HK-2 (cell line): Measurements from ENCODE around the gene RAD51B.
"Not testable (repeated sequence)": the region's sequence is repeated elsewhere in the genome, so short reads cannot be mapped to it uniquely, and the experiment has no call there.

Source experiments
- DNase-seq: peaks from one replicate; pipeline ENCODE4 v3.0.0-alpha.2; 2018; ENCODE audit not compliant: unreplicated experiment

RAD51B gene

GRCh38 chr14:67984274-67984673 is 164.7 kb downstream of the RAD51B start:
- no peak for DNase-seq

DNA sequence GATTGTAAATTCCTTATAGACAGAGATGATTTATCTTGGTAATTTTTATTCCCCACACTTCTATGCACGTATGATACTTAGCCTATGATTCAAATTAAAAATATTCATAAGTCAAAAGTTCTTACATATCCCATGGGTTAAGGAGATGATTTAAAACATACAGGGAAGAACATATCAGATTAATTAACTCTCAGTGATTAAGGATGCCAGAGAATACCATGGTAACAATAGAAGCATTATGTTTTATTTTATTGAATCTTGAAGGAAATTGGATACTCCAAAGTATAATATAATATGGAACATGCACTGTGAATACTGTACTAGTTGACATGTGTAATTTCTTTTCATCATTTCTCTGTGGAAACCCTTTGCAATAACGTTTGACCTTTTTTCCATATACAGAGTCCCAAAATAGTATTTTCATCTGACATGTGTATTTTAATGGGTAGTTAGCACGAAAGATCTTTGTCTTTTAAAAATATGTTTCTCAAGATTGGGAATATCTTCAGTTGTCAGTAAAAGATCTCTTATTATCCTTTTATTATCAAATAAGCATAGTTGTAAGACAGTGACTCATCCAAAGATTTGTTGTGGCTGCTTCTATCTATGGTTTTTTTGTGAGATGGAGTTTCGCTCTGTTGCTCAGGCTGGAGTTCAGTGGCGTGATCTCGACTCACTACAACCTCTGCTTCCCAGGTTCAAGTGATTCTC is 166.7 kb downstream of the RAD51B start:
- DNase-seq: peak; percentile 17

DNA sequence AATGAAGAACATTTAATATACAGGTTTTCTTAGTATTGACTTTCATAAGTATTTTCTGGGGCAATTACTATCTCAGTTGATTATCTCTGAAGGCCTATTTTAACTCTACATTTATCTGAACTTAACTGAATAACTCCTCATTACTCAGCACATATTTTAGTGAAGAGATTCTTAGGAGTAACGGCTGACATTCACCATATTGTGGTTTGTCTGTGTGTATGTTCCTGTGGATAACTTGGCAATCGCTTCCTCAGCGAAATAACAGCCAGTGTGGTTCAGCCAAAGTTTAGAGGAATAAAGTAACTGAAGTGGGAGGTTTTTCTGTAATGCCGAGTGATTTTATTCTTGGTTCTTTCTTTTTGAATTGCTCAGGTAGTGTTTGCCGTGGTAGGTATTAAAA is 168.0 kb downstream of the RAD51B start:
- no peak for DNase-seq

- DNase-seq: not testable (repeated sequence)
Measured at GRCh38 chr14:67988210-67988609, 168.6 kb downstream of the RAD51B start.

GRCh38 chr14:67990576-67990975 is 171.0 kb downstream of the RAD51B start:
- DNase-seq: no peak

- DNase-seq: no peak
Measured at GRCh38 chr14:67994531-67994930, 175.0 kb downstream of the RAD51B start.

DNA sequence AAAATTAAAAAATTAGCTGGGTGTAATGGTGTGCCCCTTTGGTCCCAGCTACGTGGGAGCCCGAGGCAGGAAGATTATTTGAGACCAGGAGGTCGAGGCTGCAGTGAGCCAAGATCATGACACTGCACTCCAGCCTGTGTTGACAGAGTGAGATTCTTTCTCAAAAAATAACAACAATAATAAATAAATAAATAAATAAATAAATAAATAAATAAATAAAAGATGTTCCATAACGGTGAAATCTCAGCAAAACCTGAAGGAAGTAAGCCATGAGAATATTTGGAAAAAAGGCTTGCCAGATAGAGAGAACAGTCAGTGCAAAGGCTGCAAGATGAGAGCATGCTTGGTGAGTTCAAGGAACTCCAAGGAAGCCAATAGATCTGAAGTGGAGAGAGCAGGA is 176.7 kb downstream of the RAD51B start:
- DNase-seq: no peak

GRCh38 chr14:67998834-67999233 is 179.3 kb downstream of the RAD51B start:
- no peak for DNase-seq

DNA sequence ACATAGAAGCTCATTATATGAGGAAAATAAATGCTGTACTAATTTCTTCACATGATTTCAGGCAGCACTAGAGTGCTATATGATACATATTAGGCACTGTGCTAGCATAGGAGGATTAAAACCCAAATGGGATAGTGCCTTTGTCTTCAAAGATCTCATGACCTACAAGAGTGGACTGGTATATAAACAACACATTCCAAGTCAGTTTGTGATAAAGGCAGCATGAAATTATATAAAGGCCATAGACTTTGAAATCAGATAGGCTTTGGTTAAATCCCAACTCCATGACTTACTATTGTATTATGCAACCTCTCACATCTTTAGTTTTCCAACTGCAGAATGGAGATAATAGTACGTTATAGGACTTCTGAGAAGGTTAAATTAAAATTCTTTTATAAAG is 179.7 kb downstream of the RAD51B start:
- DNase-seq: no peak

DNA sequence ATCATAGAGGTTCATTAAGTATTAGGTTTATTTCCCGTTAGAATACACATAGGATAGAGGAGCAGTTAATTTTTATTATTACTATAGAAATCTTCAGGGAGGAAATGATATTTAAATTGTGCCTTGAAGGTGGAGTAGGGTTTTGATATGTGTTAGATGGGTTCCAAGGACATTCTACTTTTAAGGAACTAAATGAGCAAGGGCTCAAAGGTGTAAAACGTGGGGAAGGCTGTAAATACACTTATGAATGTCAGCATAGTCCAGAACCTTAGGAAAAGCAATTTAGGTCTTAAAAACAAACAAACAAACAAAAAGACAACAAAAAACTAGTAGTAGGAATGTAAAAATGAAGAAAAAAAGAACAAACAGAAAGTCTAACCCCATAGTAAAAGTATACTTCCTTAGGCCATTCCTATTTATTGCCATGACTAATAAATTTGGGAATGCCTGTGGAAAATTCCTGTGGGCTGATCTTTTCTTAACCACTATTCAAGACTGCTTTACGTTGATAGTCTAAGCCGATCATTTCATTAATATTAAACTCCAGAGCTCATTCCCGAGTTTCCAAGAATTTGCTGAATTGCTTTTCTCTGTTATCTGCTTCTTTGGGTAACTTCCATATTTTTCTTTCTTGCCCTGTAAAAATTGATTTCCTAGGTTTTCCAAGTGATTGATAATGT is 180.3 kb downstream of the RAD51B start:
- DNase-seq: no peak

- no peak for DNase-seq
Measured at GRCh38 chr14:68000511-68000910, 180.9 kb downstream of the RAD51B start.

GRCh38 chr14:68008491-68008890 is 188.9 kb downstream of the RAD51B start:
- DNase-seq: no peak

DNA sequence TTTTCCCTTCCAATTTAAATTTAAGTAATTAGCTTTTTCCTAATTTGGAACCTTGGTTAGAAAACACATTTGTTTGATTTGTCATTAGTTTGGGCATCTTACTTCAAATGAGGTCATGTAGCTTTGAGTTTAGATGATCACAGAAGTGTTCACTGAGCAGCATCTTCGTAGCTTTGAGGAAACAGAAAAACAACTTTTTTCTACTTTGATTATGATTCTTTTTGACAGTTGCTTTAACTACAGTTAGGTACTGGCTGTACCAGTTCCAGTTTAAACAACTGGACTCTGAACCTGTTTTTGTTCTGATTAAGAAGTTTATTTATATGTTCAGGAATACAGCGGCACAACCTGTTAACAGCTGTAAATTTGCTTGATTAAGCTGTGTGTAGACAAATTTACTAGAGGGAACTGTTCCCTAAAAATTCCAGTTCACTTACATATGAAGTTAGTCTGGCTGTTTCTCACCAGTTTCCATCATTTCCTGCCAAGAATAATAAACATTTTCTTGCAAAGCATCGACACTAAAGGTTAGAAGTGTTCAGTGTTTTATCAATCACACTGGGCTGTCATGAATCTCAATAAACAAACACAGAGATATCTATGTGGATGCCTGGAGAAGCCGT is 191.9 kb downstream of the RAD51B start:
- DNase-seq: no peak

GRCh38 chr14:68012871-68013270 is 193.3 kb downstream of the RAD51B start:
- DNase-seq: no peak

DNA sequence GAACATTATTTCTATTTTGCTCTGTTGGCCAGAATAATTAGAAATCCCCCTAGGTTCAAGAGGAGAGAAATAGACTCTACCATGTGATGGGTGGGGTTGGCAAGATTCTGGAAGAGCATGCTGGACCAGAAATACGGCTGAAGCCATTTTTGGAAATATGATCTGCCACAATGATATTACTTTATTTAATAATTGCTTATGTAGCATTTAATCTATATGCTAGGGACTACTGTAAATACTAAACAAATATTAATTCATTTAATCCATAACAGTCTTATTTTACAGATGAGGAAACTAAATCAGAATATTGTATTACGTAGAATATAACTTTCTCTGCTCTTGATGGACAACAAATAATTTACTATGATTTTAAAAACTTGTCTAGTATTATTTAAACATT is 193.7 kb downstream of the RAD51B start:
- DNase-seq: no peak

GRCh38 chr14:68014771-68015170 is 195.2 kb downstream of the RAD51B start:
- no peak for DNase-seq

DNA sequence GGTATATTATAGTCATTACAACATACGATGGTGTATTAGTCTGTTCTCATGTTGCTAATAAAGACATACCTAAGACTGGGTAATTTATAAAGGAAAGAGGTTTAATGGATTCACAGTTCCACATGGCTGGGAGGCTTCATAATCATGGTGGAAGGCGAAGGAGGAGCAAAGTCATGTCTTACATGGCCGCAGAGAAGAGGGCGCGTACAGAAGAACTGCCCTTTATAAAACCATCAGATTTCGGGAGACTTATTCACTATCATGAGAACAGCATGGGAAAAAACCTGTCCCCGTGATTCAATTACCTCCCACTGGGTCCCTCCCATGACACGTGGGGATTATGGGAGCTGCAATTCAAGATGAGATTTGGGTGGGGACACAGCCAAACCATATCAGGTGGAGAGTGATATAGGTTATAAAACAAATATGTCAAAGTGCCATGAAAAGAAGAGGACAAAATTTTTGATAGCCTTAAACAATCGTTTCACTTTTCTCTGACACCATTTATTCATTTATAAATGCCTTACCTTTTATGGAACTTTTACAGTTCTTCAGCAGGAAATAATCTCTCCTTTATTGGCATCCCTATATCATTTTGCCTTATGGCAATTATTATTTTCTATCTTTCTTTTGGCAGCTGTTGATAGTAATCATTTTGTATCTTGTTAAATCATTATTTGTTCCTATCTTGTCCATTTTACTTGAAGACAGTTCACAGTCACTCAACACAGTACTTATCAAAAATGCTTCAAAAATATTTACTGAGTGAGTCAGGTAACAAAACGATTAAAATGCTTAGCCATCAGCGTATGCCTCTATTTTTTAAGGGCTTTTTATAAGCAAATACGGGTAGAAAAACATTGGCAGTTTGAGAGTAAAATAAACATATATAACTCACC is 196.0 kb downstream of the RAD51B start:
- DNase-seq: no peak

DNA sequence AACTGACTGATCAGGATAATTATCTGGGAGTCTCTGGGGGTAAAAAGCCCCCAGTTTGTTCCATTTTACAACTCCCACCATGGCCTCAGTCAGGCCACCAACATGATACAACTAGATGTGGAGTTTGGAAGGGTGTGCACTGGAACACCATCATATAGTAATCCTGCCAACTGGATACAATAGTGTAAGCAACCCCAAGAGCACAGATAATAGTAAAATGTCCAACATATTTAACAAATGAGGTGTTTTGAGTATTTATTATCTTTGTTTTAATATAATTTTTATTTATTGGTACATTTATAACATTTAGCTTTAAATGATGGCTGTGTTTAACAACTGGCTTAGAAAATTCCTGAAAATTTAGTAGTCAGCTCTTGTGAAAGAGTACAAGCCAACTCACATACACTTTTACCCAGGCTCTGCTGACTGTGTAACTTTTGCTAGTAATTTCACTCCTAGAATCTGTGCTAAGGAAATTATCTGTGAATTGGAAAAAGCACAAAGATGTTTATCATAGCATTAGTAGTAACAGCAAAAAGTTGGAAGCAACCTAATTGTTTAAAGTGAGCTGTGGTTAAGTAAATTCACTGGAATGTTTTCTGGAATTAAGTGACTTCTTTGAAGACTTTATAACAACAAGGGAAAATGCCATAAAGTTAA is 196.8 kb downstream of the RAD51B start:
- DNase-seq: no peak

DNA sequence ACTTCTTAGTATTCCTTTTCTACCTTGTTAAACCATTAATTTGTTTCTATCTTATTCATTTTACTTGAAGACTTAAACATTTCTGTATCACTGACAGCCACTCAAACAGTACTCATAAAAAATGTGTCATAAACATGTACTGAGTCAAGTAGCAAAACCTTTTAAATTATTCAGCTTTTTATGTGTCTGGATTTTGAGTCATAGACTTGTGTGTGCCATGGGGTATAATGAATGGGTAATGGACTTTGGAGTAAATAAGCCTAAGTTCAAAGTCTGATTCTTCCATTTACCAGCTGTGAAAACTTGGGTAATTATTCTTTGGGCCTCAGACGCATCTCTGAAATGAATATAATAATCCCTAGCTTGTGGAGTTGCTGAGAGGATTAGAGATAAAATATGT is 199.0 kb downstream of the RAD51B start:
- DNase-seq: no peak

DNA sequence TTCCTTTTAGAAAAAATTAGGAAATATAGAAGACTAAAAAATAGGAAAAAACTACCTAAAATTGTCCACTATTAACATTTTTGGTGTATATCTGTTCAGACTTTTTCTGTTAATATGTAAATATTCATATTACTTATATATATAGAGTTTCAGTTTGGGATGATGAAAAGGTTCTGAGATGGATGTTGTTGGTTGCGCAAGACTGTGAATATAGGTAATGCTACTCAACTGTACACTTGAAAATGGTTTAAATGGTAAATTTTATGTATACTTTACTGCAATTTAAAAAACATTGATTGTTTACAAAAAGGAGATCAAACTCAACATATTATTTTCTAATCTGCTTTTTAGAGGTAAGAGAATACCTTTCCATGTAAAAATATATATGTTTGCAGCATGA is 200.9 kb downstream of the RAD51B start:
- DNase-seq: no peak

DNA sequence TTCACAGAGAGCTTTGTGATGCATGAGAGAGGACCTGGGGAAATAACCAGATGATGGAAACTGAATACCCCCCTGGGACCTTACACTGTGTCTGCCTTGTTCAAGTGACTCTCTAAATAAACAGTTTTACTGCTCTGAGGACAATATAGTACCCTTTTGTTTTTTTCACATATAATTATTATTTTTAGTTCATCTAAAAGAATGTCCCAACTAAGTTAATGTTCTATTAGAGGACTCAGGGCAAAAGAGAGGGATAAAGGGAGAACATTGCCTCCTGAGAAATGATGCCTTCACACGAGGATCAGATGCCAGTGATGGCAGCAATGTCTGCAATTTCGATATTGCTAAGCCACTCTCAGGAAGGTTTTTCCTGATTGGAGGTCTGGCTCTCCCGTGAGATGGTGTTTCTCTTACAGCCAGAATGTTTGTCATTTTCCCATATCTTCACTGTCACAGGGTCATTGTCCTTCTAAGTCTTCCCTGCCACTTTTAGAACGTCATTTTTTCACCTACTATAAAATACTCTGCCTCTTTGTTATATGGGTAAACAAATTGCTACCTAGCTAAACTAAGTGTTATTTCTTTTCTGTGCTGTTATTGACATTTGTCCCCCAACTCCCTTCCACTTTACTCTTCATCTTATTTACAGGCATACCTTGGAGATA is 201.6 kb downstream of the RAD51B start:
- DNase-seq: no peak
